Lung (tissue), 12 donors: ENCODE data around the gene ASB6. TPM values are rescaled to one million over a fixed set of nuclear protein-coding genes. Genes with fewer than 3 reads are reported as not detected.

Experiments
- ATAC-seq: fragments of 200-7000 bp; cut with Tn5 transposase; one replicate; pipeline ENCODE4 v1.9.1; 2020; ENCODE audit warnings: moderate number of reproducible peaks; ENCODE audit not compliant: insufficient read depth, low FRiP score
- DNase-seq, 3 donors: peaks; one replicate each; pipeline ENCODE4 v3.0.0-alpha.2; 2013 to 2017
- H3K27ac ChIP-seq, 2 donors: one replicate each; pipeline ENCODE4 v1.5.1; 2013; ENCODE audit warnings: mild to moderate bottlenecking in 2 of 2, moderate library complexity in 2 of 2, control low read depth in 1 of 2, inconsistent platforms in 1 of 2, low read depth in 1 of 2, low read length in 1 of 2
- H3K27me3 ChIP-seq, 3 donors: one replicate each; pipeline ENCODE4 v1.5.1; 2013; ENCODE audit warnings: low read length in 2 of 3; ENCODE audit not compliant: control insufficient read depth in 3 of 3, insufficient read depth in 3 of 3
- H3K36me3 ChIP-seq, 4 donors: one replicate each; pipeline ENCODE4 v1.5.1; 2013; ENCODE audit warnings: low read length in 4 of 4, mild to moderate bottlenecking in 1 of 4, moderate library complexity in 1 of 4; ENCODE audit not compliant: control insufficient read depth in 4 of 4, insufficient read depth in 4 of 4
- H3K4me1 ChIP-seq, 5 donors: one replicate each; pipeline ENCODE4 v1.5.1; 2013; ENCODE audit warnings: low read length in 5 of 5, mild to moderate bottlenecking in 2 of 5, moderate library complexity in 1 of 5; ENCODE audit not compliant: control insufficient read depth in 5 of 5, insufficient read depth in 5 of 5
- H3K4me3 ChIP-seq: one replicate; pipeline ENCODE4 v1.5.1; 2013; ENCODE audit warnings: mild to moderate bottlenecking, control low read depth, moderate library complexity
- H3K9ac ChIP-seq, 2 donors: one replicate each; pipeline ENCODE4 v1.5.1; 2013; ENCODE audit warnings: low read length in 2 of 2, control low read depth in 1 of 2; ENCODE audit not compliant: insufficient read depth in 1 of 2
- H3K9me3 ChIP-seq, 4 donors: one replicate each; pipeline ENCODE4 v1.5.1; 2013; ENCODE audit warnings: low read length in 3 of 4, mild to moderate bottlenecking in 1 of 4, moderate library complexity in 1 of 4; ENCODE audit not compliant: control insufficient read depth in 4 of 4, insufficient read depth in 3 of 4
- CTCF ChIP-seq: IDR thresholded peaks from 2 replicates; pipeline ENCODE4 v1.5.1; 2012; ENCODE audit warnings: mild to moderate bottlenecking; ENCODE audit errors: control extremely low read depth, extremely low read depth
- WGBS, 2 donors: extraction: QIAGEN DNeasy Blood & Tissue Kit; methylation state at CpG; one replicate each; pipeline ENCODE4 v1.1.7; 2013; 5-methylcytosine and 5-hydroxymethylcytosine counted together
- polyA plus RNA-seq, 2 donors: library from polyadenylated mRNA; stranded (reverse); fragments of 200-250 nt; gene quantifications; one replicate each; pipeline ENCODE4 v1.2.1, GENCODE V29; 2013
- total RNA-seq, 2 donors: library from RNA; depleted of rRNA in 1 of 2; stranded (reverse); fragments of >200 nt in 1 of 2; gene quantifications; one replicate each; pipeline ENCODE4 v1.2.1, GENCODE V29; 2014 to 2021
- donor health status: control.
- donor health status: control.
- donor health status: Bipolar disorder and iron deficiency.
- donor health status: healthy.
- donor health status: DM: yes; HTN: yes; CAD: no.

ASB6 gene
- total and polyA plus RNA-seq, 4 donors = 11.8 to 19.5 (median 16.1) TPM

GRCh38 chr9:129635099-129636065, 6.6 kb downstream of the ASB6 start:
- H3K4me1 ChIP-seq = peaks cover 3 to 7% (median 4%) of the 10 kb centered on the region in 5 donors
- no peaks in the 10 kb centered on the region for H3K27me3 ChIP-seq
- ATAC-seq (no peak), DNase-seq (no peak)
- no peak for TF ChIP-seq CTCF
- 89 to 92% methylated on average over 34 of the region's 34 CpGs for WGBS, 2 donors
- no peaks in the 10 kb centered on the region for H3K9me3 ChIP-seq
- peaks cover 7 to 64% (median 30%) of the 10 kb centered on the region in 4 donors for H3K36me3 ChIP-seq
- H3K27ac ChIP-seq = no peak overlapping the region
- H3K9ac ChIP-seq = no peak overlapping the region
- no peak overlapping the region for H3K4me3 ChIP-seq

- ATAC-seq (no peak), DNase-seq (no peak)
- Histone ChIP-seq H3K4me3 (no peak overlapping the region), H3K9me3 (no peaks in the 10 kb centered on the region), H3K9ac (no peak overlapping the region), H3K27me3 (no peaks in the 10 kb centered on the region), H3K27ac (no peak overlapping the region), H3K4me1 (peaks cover 0 to 11% (median 0%) of the 10 kb centered on the region in 5 donors), H3K36me3 (peaks cover 7 to 59% (median 26%) of the 10 kb centered on the region in 4 donors)
- no peak for TF ChIP-seq CTCF
- 82 to 83% methylated on average over 13 of the region's 13 CpGs for WGBS, 2 donors
Measured at GRCh38 chr9:129633848-129634247, 8.1 kb downstream of the ASB6 start.

- Histone ChIP-seq H3K4me3 (no peak overlapping the region), H3K27ac (no peak overlapping the region), H3K9ac (no peak overlapping the region), H3K9me3 (no peaks in the 10 kb centered on the region), H3K27me3 (no peaks in the 10 kb centered on the region), H3K4me1 (peaks cover 0 to 15% (median 0%) of the 10 kb centered on the region in 5 donors), H3K36me3 (peaks cover 7 to 53% (median 20%) of the 10 kb centered on the region in 4 donors)
- no peak for ATAC-seq
- DNase-seq = no peak
- no peak for TF ChIP-seq CTCF
- WGBS, 2 donors = 91 to 98% methylated on average over 4 of the region's 4 CpGs
Measured at GRCh38 chr9:129633207-129633606, 8.7 kb downstream of the ASB6 start.
